ENCODE measurements around the gene KCNN4.

- TF ChIP-seq CTCF (conservative IDR thresholded peaks at IDR 0.05 in 1 of 2, IDR thresholded peaks at IDR 0.05 in 1 of 2; ENCODE audit: extremely low read depth in 1 of 2, insufficient read depth in 1 of 2, low read depth in 1 of 2, low read length in 2 of 2) = no peak
- TF ChIP-seq EZH2 (IDR thresholded peaks at IDR 0.05; ENCODE audit: borderline replicate concordance, low read length) = no peak
Observed at GRCh38 chr19:43775299-43775890, 5.4 kb downstream of the KCNN4 start.

All from mammary epithelial cell (primary cell).